ENCODE data around the gene SLFN14.
"Not testable (repeated sequence)": the region's sequence is repeated elsewhere in the genome, so short reads cannot be mapped to it uniquely, and the experiment has no call there.

The SLFN14 gene

GRCh38 chr17:35575759-35576158, 15.1 kb upstream of the SLFN14 start:
- Histone ChIP-seq H3K36me3 (replicated peaks; ENCODE audit: low read depth, low read length) (peaks cover 9% of the 10 kb centered on the region), H3K9ac (ENCODE audit: low read length) (no peak overlapping the region), H3K9me3 (ENCODE audit: insufficient read depth, low read length) (no peaks in the 10 kb centered on the region), H4K20me1 (ENCODE audit: insufficient read depth, low read length) (no peaks in the 10 kb centered on the region), H3K27me3 (ENCODE audit: low read depth, low read length) (no peaks in the 10 kb centered on the region), H3K27ac (ENCODE audit: low read length) (no peak overlapping the region), H2AFZ (ENCODE audit: low read depth, low read length) (no peak overlapping the region), H3K4me1 (ENCODE audit: low read length) (peaks cover 12% of the 10 kb centered on the region), H3K79me2 (ENCODE audit: low read length) (peaks cover 15% of the 10 kb centered on the region), H3K4me3 (ENCODE audit: low read length) (no peak overlapping the region), H3K4me2 (ENCODE audit: low read length) (no peak overlapping the region)
- TF ChIP-seq EZH2phosphoT487 (IDR thresholded peaks at IDR 0.05; ENCODE audit: low read depth) (no peak), CTCF (IDR thresholded peaks at IDR 0.05; ENCODE audit: low read depth, low read length) (no peak)

- Histone ChIP-seq H3K9me3 (ENCODE audit: insufficient read depth, low read length) (no peaks in the 10 kb centered on the region), H3K36me3 (replicated peaks; ENCODE audit: low read depth, low read length) (peaks cover 2% of the 10 kb centered on the region), H3K4me1 (ENCODE audit: low read length) (peaks cover 11% of the 10 kb centered on the region; the same call in 1 of the 2 replicates), H3K27me3 (ENCODE audit: low read depth, low read length) (no peaks in the 10 kb centered on the region), H4K20me1 (ENCODE audit: insufficient read depth, low read length) (no peaks in the 10 kb centered on the region), H3K4me2 (ENCODE audit: low read length) (peak overlapping the region; percentile 90; the same call in 1 of the 2 replicates), H2AFZ (ENCODE audit: low read depth, low read length) (no peak overlapping the region), H3K9ac (ENCODE audit: low read length) (no peak overlapping the region), H3K27ac (ENCODE audit: low read length) (no peak overlapping the region), H3K79me2 (ENCODE audit: low read length) (peaks cover 36% of the 10 kb centered on the region), H3K4me3 (ENCODE audit: low read length) (no peak overlapping the region)
- TF ChIP-seq CTCF (IDR thresholded peaks at IDR 0.05; ENCODE audit: low read depth, low read length) (no peak), EZH2phosphoT487 (IDR thresholded peaks at IDR 0.05; ENCODE audit: low read depth) (no peak)
These were observed 8.8 kb upstream of the SLFN14 start for GRCh38 chr17:35569405-35569804.

- H3K27me3 ChIP-seq (ENCODE audit: low read depth, low read length): no peaks in the 10 kb centered on the region
- peak overlapping the region; percentile 90; the same call in 1 of the 2 replicates for H2AFZ ChIP-seq (ENCODE audit: low read depth, low read length)
- H3K27ac ChIP-seq (ENCODE audit: low read length): no peak overlapping the region
- peaks cover 36% of the 10 kb centered on the region for H3K79me2 ChIP-seq (ENCODE audit: low read length)
- H3K9ac ChIP-seq (ENCODE audit: low read length): peak overlapping the region; percentile 86
- TF ChIP-seq EZH2phosphoT487 (IDR thresholded peaks at IDR 0.05; ENCODE audit: low read depth) (no peak), CTCF (IDR thresholded peaks at IDR 0.05; ENCODE audit: low read depth, low read length) (no peak)
- H3K4me3 ChIP-seq (ENCODE audit: low read length): peak overlapping the region; percentile 98
- H3K9me3 ChIP-seq (ENCODE audit: insufficient read depth, low read length): no peaks in the 10 kb centered on the region
- H3K4me1 ChIP-seq (ENCODE audit: low read length): peaks cover 16% of the 10 kb centered on the region; the same call in 1 of the 2 replicates
- no peaks in the 10 kb centered on the region for H3K36me3 ChIP-seq (replicated peaks; ENCODE audit: low read depth, low read length)
- H3K4me2 ChIP-seq (ENCODE audit: low read length): peak overlapping the region; percentile 90
- H4K20me1 ChIP-seq (ENCODE audit: insufficient read depth, low read length): no peaks in the 10 kb centered on the region
These were observed 7.9 kb upstream of the SLFN14 start for GRCh38 chr17:35568561-35568960.

- Histone ChIP-seq H2AFZ (ENCODE audit: low read depth, low read length) (no peak overlapping the region), H3K4me1 (ENCODE audit: low read length) (peaks cover 16% of the 10 kb centered on the region; the same call in 1 of the 2 replicates), H3K36me3 (replicated peaks; ENCODE audit: low read depth, low read length) (no peaks in the 10 kb centered on the region), H3K4me2 (ENCODE audit: low read length) (peak overlapping the region; percentile 71; the same call in 1 of the 2 replicates), H4K20me1 (ENCODE audit: insufficient read depth, low read length) (no peaks in the 10 kb centered on the region), H3K27me3 (ENCODE audit: low read depth, low read length) (no peaks in the 10 kb centered on the region), H3K4me3 (ENCODE audit: low read length) (peak overlapping the region; percentile 98; the same call in 1 of the 2 replicates), H3K9ac (ENCODE audit: low read length) (no peak overlapping the region), H3K27ac (ENCODE audit: low read length) (no peak overlapping the region), H3K79me2 (ENCODE audit: low read length) (peaks cover 36% of the 10 kb centered on the region), H3K9me3 (ENCODE audit: insufficient read depth, low read length) (no peaks in the 10 kb centered on the region)
- TF ChIP-seq CTCF (IDR thresholded peaks at IDR 0.05; ENCODE audit: low read depth, low read length) (no peak), EZH2phosphoT487 (IDR thresholded peaks at IDR 0.05; ENCODE audit: low read depth) (no peak)
These were observed 6.3 kb upstream of the SLFN14 start for GRCh38 chr17:35566968-35567367.

GRCh38 chr17:35563181-35563580, 2.6 kb upstream of the SLFN14 start:
- H4K20me1 ChIP-seq (ENCODE audit: insufficient read depth, low read length); H3K79me2 ChIP-seq (ENCODE audit: low read length); H3K27ac ChIP-seq (ENCODE audit: low read length); H3K9me3 ChIP-seq (ENCODE audit: insufficient read depth, low read length); H3K27me3 ChIP-seq (ENCODE audit: low read depth, low read length); H3K9ac ChIP-seq (ENCODE audit: low read length); H2AFZ ChIP-seq (ENCODE audit: low read depth, low read length); H3K36me3 ChIP-seq (replicated peaks; ENCODE audit: low read depth, low read length); H3K4me1 ChIP-seq (ENCODE audit: low read length): not testable (repeated sequence)
- H3K4me3 ChIP-seq (ENCODE audit: low read length): peak overlapping the region; percentile 25
- peak overlapping the region; percentile 35; the same call in 1 of the 2 replicates for H3K4me2 ChIP-seq (ENCODE audit: low read length)
